Measurements from ENCODE around the gene PLXNA4. TPM values are rescaled to one million over a fixed set of nuclear protein-coding genes. Genes with fewer than 3 reads are reported as not detected.

The PLXNA4 gene
- total RNA-seq, 2 experiments from 2014 or later, result 1.2 to 1.4 TPM

- Mint-ChIP-seq H3K27ac (no peak overlapping the region), H3K4me3 (no peak overlapping the region), H3K9me3 (no peaks in the 10 kb centered on the region), H3K36me3 (ENCODE audit: low read depth) (no peaks in the 10 kb centered on the region), H3K27me3 (peaks cover 3% of the 10 kb centered on the region), H3K4me1 (no peaks in the 10 kb centered on the region)
- ChIA-PET POLR2A (no interaction called here), CTCF (interaction anchor here (1.0 kb wide), 1 partner anchor 246 kb away, joined by 3 read pairs; no protein-coding TSS in a partner anchor)
- no peak for DNase-seq
These were observed 471.2 kb downstream of the PLXNA4 start for GRCh38 chr7:132105096-132105495.

GRCh38 chr7:132103718-132104117 is 472.6 kb downstream of the PLXNA4 start:
- no peaks in the 10 kb centered on the region for H3K36me3 Mint-ChIP-seq (ENCODE audit: low read depth)
- no peak overlapping the region for H3K4me3 Mint-ChIP-seq
- H3K9me3 Mint-ChIP-seq, result no peaks in the 10 kb centered on the region
- DNase-seq, result no peak
- CTCF ChIA-PET, result no interaction called here
- POLR2A ChIA-PET, result no interaction called here
- H3K4me1 Mint-ChIP-seq, result no peaks in the 10 kb centered on the region
- peaks cover 2% of the 10 kb centered on the region for H3K27me3 Mint-ChIP-seq
- no peak overlapping the region for H3K27ac Mint-ChIP-seq

GRCh38 chr7:132102942-132103341 is 473.3 kb downstream of the PLXNA4 start:
- H3K4me3 Mint-ChIP-seq, result no peak overlapping the region
- CTCF ChIA-PET, result no interaction called here
- H3K27ac Mint-ChIP-seq, result no peak overlapping the region
- H3K36me3 Mint-ChIP-seq (ENCODE audit: low read depth), result no peaks in the 10 kb centered on the region
- H3K27me3 Mint-ChIP-seq, result no peaks in the 10 kb centered on the region
- no peaks in the 10 kb centered on the region for H3K4me1 Mint-ChIP-seq
- DNase-seq, result no peak
- no peaks in the 10 kb centered on the region for H3K9me3 Mint-ChIP-seq
- POLR2A ChIA-PET, result no interaction called here

DNA sequence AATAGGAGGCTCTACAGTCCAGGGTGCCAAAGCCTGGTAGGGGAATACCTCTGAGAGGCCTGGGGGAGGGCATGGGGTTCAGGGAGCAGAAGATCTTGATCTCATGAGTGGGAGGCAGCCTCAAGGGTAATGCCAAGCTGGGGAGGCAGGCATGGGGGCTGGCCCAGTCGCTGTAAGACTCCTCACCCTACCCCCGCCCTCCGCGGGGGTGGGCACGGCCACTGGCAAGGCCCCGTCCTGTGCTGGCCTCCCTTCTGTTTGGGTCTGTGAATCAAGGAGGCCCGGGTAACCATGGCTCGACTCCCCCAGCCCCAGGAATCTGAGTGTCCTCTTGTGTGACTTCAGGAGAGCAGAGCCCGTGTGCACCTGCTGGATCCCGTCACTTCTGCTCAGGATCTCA is 473.9 kb downstream of the PLXNA4 start:
- CTCF ChIA-PET, result no interaction called here
- POLR2A ChIA-PET, result no interaction called here
- Mint-ChIP-seq H3K36me3 (ENCODE audit: low read depth) (no peaks in the 10 kb centered on the region), H3K9me3 (no peaks in the 10 kb centered on the region), H3K4me1 (no peaks in the 10 kb centered on the region), H3K27ac (no peak overlapping the region), H3K4me3 (no peak overlapping the region), H3K27me3 (peaks cover 3% of the 10 kb centered on the region)
- no peak for DNase-seq

- H3K4me1 Mint-ChIP-seq, result no peaks in the 10 kb centered on the region
- H3K9me3 Mint-ChIP-seq, result no peaks in the 10 kb centered on the region
- no peaks in the 10 kb centered on the region for H3K36me3 Mint-ChIP-seq (ENCODE audit: low read depth)
- DNase-seq, result no peak
- CTCF ChIA-PET, result no interaction called here
- no peak overlapping the region for H3K4me3 Mint-ChIP-seq
- peaks cover 3% of the 10 kb centered on the region for H3K27me3 Mint-ChIP-seq
- POLR2A ChIA-PET, result no interaction called here
- H3K27ac Mint-ChIP-seq, result no peak overlapping the region
These were observed 475.3 kb downstream of the PLXNA4 start for GRCh38 chr7:132100981-132101380.

- Mint-ChIP-seq H3K36me3 (ENCODE audit: low read depth) (no peaks in the 10 kb centered on the region), H3K27ac (no peak overlapping the region), H3K4me1 (no peaks in the 10 kb centered on the region), H3K27me3 (peaks cover 3% of the 10 kb centered on the region), H3K4me3 (no peak overlapping the region), H3K9me3 (no peaks in the 10 kb centered on the region)
- POLR2A ChIA-PET, result no interaction called here
- DNase-seq, result no peak
- CTCF ChIA-PET, result no interaction called here
These were observed 475.8 kb downstream of the PLXNA4 start for GRCh38 chr7:132100483-132100882.

DNA sequence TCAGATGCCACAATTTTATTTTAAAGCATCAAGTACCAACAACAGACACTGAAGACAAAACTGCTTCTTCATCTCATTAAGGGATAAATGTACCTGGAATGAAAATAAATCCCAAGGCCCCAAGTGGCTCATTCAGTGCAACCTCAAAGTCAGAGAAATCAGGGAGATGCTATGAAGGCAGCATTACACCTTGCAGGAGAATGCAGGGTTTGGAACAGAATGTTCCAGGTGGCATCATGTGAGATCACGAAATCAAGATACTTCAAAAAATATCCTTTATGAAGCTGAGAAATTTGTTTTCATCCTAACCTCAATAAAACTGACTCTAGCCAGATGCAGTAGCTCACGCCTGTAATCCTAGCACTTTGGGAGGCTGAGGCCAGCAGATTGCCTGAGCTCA is 477.1 kb downstream of the PLXNA4 start:
- Mint-ChIP-seq H3K27me3 (peaks cover 3% of the 10 kb centered on the region), H3K27ac (no peak overlapping the region), H3K9me3 (no peaks in the 10 kb centered on the region), H3K4me1 (no peaks in the 10 kb centered on the region), H3K36me3 (ENCODE audit: low read depth) (no peaks in the 10 kb centered on the region), H3K4me3 (no peak overlapping the region)
- ChIA-PET CTCF (no interaction called here), POLR2A (no interaction called here)
- DNase-seq, result no peak

GRCh38 chr7:132098327-132098726 is 477.9 kb downstream of the PLXNA4 start:
- no peak overlapping the region for H3K27ac Mint-ChIP-seq
- H3K27me3 Mint-ChIP-seq, result peaks cover 3% of the 10 kb centered on the region
- POLR2A ChIA-PET, result no interaction called here
- DNase-seq, result no peak
- CTCF ChIA-PET, result no interaction called here
- H3K9me3 Mint-ChIP-seq, result no peaks in the 10 kb centered on the region
- no peaks in the 10 kb centered on the region for H3K4me1 Mint-ChIP-seq
- no peaks in the 10 kb centered on the region for H3K36me3 Mint-ChIP-seq (ENCODE audit: low read depth)
- no peak overlapping the region for H3K4me3 Mint-ChIP-seq

DNA sequence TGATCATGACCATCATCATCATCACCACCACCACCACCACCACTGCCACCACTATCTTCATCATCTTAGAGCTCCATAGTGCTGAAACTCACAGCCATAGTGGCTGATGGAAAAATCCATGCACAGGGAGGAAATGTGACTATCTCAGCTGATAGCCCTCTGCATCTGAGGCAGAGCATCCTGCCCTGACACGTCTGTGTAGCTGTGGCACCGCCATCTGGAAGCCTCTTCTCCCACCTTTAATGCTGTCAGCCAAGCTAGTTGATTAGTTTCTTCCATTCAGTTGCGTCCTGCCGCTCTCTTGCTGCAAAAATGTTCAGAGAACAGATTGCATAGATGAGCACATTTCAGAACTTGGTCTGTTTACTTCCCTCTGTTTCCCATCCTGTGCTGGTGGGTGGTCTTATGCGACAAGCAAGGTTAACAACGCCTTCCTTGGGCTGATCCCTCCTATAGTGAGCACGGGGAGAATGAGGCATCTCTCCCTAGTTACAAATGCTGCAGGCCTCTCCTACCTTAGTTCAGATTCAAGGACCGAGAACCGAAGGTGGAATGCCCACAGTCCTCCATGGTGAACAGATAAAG is 478.6 kb downstream of the PLXNA4 start:
- Mint-ChIP-seq H3K4me3 (no peak overlapping the region), H3K27me3 (peaks cover 3% of the 10 kb centered on the region), H3K36me3 (ENCODE audit: low read depth) (no peaks in the 10 kb centered on the region), H3K27ac (no peak overlapping the region), H3K9me3 (no peaks in the 10 kb centered on the region), H3K4me1 (no peaks in the 10 kb centered on the region)
- CTCF ChIA-PET, result no interaction called here
- no peak for DNase-seq
- POLR2A ChIA-PET, result no interaction called here

DNA sequence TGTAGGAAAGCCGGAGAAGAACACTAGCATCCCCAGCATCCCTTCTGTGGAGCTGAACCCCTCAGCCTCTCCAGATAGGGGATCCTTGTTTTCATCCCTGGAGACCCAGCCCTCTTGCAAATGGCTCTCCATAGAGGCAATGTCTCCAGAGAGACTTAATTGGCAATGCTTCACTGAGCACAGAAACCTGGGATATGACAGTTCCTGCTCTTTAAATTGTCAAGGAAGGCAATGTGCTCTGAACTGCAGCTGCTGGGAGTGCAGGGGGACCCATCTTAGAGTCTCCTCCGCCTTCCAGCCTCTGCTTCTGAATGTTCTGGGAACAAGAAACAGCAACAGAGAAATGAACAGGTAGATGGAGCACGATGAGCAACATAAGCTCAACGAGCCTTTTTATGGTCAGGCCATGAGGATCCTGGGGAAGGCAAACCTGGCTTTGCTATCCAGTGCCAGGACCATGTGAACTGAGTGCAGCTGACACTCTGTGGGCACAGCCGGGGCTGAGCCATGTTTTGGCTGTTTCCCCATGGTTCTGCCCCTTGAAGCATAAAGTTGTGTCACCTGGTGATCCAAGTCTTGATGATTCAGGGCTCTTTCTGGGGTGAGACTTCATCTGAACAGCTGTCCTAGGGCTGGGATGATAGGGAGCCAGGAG is 481.0 kb downstream of the PLXNA4 start:
- no peak for DNase-seq
- CTCF ChIA-PET, result no interaction called here
- Mint-ChIP-seq H3K9me3 (no peaks in the 10 kb centered on the region), H3K27ac (no peak overlapping the region), H3K4me1 (no peaks in the 10 kb centered on the region), H3K27me3 (peaks cover 3% of the 10 kb centered on the region), H3K36me3 (ENCODE audit: low read depth) (no peaks in the 10 kb centered on the region), H3K4me3 (no peak overlapping the region)
- POLR2A ChIA-PET, result no interaction called here

- Mint-ChIP-seq H3K27ac (no peak overlapping the region), H3K9me3 (no peaks in the 10 kb centered on the region), H3K36me3 (ENCODE audit: low read depth) (no peaks in the 10 kb centered on the region), H3K4me3 (no peak overlapping the region), H3K4me1 (no peaks in the 10 kb centered on the region), H3K27me3 (no peaks in the 10 kb centered on the region)
- no peak for DNase-seq
- ChIA-PET CTCF (no interaction called here), POLR2A (no interaction called here)
These were observed 484.2 kb downstream of the PLXNA4 start for GRCh38 chr7:132092106-132092505.

GRCh38 chr7:132091706-132092105 is 484.6 kb downstream of the PLXNA4 start:
- no peaks in the 10 kb centered on the region for H3K4me1 Mint-ChIP-seq
- CTCF ChIA-PET, result no interaction called here
- POLR2A ChIA-PET, result no interaction called here
- no peak overlapping the region for H3K27ac Mint-ChIP-seq
- H3K9me3 Mint-ChIP-seq, result no peaks in the 10 kb centered on the region
- DNase-seq, result no peak
- no peak overlapping the region for H3K4me3 Mint-ChIP-seq
- H3K36me3 Mint-ChIP-seq (ENCODE audit: low read depth), result no peaks in the 10 kb centered on the region
- no peaks in the 10 kb centered on the region for H3K27me3 Mint-ChIP-seq

DNA sequence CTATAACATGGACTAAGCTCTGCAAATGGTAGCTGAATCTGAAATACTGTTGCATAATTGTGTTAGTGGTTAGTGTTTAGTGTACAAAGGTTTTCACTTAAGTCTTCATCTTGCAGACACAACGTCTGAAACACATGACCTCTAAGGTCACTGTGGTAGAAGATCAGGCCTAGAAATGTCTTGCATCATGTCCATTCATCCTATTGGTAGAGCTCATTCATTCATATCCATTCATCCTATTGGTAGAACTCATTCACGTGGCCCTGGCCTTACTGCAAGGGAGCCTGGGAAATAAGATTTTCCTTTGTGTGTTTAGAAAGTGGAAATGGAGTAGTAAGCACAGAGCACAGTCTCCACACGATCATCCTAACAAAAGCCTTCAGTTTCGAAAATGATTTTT is 485.8 kb downstream of the PLXNA4 start:
- H3K27ac Mint-ChIP-seq, result no peak overlapping the region
- DNase-seq, result no peak
- POLR2A ChIA-PET, result no interaction called here
- no peak overlapping the region for H3K4me3 Mint-ChIP-seq
- CTCF ChIA-PET, result no interaction called here
- no peaks in the 10 kb centered on the region for H3K27me3 Mint-ChIP-seq
- no peaks in the 10 kb centered on the region for H3K36me3 Mint-ChIP-seq (ENCODE audit: low read depth)
- H3K4me1 Mint-ChIP-seq, result no peaks in the 10 kb centered on the region
- no peaks in the 10 kb centered on the region for H3K9me3 Mint-ChIP-seq

DNA sequence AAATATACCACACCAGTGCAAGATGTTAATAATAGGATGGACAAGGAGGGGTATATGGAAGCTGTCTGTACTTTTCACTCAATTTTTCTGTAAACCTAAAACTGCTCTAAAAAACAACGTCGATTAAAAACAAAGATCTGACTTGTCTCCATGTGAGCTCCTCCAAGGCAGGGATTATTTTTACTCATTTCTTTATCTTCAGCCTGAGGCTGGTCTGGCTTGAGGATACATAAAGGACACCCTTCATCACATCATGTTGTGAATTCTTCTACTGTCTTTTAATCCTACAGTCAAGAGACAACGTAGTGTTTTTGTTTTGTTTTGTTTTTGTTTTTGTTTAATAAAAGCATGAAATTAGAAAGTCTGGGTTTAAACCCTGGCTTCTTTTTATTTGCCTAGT is 486.9 kb downstream of the PLXNA4 start:
- no peak overlapping the region for H3K4me3 Mint-ChIP-seq
- no peak overlapping the region for H3K27ac Mint-ChIP-seq
- ChIA-PET POLR2A (no interaction called here), CTCF (no interaction called here)
- H3K4me1 Mint-ChIP-seq, result no peaks in the 10 kb centered on the region
- no peaks in the 10 kb centered on the region for H3K9me3 Mint-ChIP-seq
- no peaks in the 10 kb centered on the region for H3K36me3 Mint-ChIP-seq (ENCODE audit: low read depth)
- no peaks in the 10 kb centered on the region for H3K27me3 Mint-ChIP-seq
- no peak for DNase-seq
